GM12878 (cell line): ENCODE data around the gene ENOPH1.

ENCODE experiments used
- CEBPB ChIP-seq, 2 experiments: fragments of 150-350 bp in 1 of 2; IDR thresholded peaks; 2 replicates each; pipeline ENCODE4 v1.6.1; 2012 to 2014; ENCODE audit warnings: low read depth in 2 of 2, low read length in 2 of 2, borderline replicate concordance in 1 of 2, inconsistent platforms in 1 of 2
- EP300 ChIP-seq, 2 experiments: fragments of 150-350 bp in 1 of 2; IDR thresholded peaks; 2 replicates each; pipeline ENCODE4 v1.6.1; 2011 to 2012; ENCODE audit warnings: low read depth in 2 of 2, low read length in 2 of 2, borderline replicate concordance in 1 of 2, improper control_type of control experiment in 1 of 2, inconsistent platforms in 1 of 2; ENCODE audit not compliant: control insufficient read depth in 1 of 2
- ESRRA ChIP-seq: IDR thresholded peaks from 2 replicates; pipeline ENCODE4 v1.6.1; 2012; ENCODE audit warnings: mild to moderate bottlenecking, low read length, improper control_type of control experiment
- EZH2 ChIP-seq: IDR thresholded peaks from 2 replicates; pipeline ENCODE4 v1.6.1; 2012; ENCODE audit warnings: low read depth, mild to moderate bottlenecking, control low read depth, inconsistent platforms, low read length, borderline replicate concordance; ENCODE audit not compliant: control insufficient read depth
- GABPA ChIP-seq: IDR thresholded peaks from 2 replicates; pipeline ENCODE4 v1.6.1; 2014; ENCODE audit warnings: antibody characterized with exemption, low read depth, mild to moderate bottlenecking, inconsistent platforms
- JUND ChIP-seq: IDR thresholded peaks from 2 replicates; pipeline ENCODE4 v1.6.1; 2012; ENCODE audit warnings: low read depth, mild to moderate bottlenecking, low read length, improper control_type of control experiment, moderate library complexity
- POLR2AphosphoS5 ChIP-seq: IDR thresholded peaks from 2 replicates; pipeline ENCODE4 v1.6.1; 2011; ENCODE audit warnings: mild to moderate bottlenecking, low read length, inconsistent platforms
- SIN3A ChIP-seq: IDR thresholded peaks from 2 replicates; pipeline ENCODE4 v1.6.1; 2012; ENCODE audit warnings: low read depth, low read length, improper control_type of control experiment
- TCF7 ChIP-seq: IDR thresholded peaks from 2 replicates; pipeline ENCODE4 v1.6.1; 2014; ENCODE audit warnings: antibody characterized with exemption, borderline replicate concordance
- TF ChIP-seq, protein P1 (sequence below), 3 experiments: IDR thresholded peaks in 2 of 3; conservative IDR thresholded peaks in 1 of 3; 2 replicates each; pipeline ENCODE4 v1.5.1; 2011; ENCODE audit warnings: low read depth in 3 of 3, low read length in 3 of 3, mild to moderate bottlenecking in 3 of 3, control low read depth in 2 of 3, moderate library complexity in 2 of 3, inconsistent platforms in 1 of 3, mixed read lengths in 1 of 3; ENCODE audit not compliant: control insufficient read depth in 2 of 3, insufficient read depth in 1 of 3; ENCODE audit errors: extremely low read depth in 1 of 3
- TF ChIP-seq, protein P2 (sequence below): fragments of 450-650 bp; IDR thresholded peaks from 2 replicates; pipeline ENCODE4 v1.6.1; 2016; ENCODE audit warnings: mild to moderate bottlenecking

DNA sequence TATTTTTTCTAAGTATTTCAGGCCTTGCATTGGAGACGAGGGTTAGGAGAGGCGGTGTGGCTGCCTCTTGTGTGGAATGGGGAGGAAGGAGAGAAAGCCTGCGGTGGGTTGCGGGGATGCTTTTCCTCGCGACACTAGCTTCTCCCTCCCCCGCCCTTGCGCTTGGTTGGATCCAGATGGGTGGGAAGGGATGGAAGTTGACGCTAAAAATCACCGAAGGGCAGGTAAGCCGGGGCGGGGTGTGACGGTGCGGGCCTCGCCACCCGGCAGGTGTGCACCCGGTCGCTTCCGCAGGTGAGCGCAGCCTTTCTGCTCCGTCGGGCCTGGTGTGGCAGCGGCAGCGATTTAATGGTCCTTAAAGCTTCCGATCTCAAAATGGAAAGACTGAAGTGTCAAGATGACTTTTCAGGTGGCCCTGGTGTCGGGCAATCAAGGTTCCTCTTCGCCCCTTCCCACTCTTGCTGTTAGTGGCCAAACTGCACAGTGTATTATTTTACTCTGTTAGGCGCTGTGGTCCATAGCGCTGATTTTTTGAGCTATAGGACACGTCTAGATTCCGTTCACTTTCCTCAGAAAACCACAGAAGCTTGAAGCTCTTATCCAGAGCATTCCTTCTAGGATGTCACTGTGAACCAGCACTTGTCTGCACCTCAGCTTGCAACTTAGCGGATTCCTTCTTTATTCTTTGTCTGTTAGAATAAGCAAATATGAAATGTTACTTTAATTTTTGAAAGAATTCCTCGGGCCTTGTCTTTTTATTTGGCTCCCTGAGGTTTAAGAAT lies 765 bp downstream of the ENOPH1 start:
- no peak for TF ChIP-seq EP300 (IDR thresholded peaks at IDR 0.05; ENCODE audit: borderline replicate concordance in 1 of 2, control insufficient read depth in 1 of 2, low read depth in 2 of 2, low read length in 2 of 2)
- TF ChIP-seq, protein P1, sequence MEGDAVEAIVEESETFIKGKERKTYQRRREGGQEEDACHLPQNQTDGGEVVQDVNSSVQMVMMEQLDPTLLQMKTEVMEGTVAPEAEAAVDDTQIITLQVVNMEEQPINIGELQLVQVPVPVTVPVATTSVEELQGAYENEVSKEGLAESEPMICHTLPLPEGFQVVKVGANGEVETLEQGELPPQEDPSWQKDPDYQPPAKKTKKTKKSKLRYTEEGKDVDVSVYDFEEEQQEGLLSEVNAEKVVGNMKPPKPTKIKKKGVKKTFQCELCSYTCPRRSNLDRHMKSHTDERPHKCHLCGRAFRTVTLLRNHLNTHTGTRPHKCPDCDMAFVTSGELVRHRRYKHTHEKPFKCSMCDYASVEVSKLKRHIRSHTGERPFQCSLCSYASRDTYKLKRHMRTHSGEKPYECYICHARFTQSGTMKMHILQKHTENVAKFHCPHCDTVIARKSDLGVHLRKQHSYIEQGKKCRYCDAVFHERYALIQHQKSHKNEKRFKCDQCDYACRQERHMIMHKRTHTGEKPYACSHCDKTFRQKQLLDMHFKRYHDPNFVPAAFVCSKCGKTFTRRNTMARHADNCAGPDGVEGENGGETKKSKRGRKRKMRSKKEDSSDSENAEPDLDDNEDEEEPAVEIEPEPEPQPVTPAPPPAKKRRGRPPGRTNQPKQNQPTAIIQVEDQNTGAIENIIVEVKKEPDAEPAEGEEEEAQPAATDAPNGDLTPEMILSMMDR (IDR thresholded peaks at IDR 0.05 in 2 of 3, conservative IDR thresholded peaks at IDR 0.05 in 1 of 3; ENCODE audit: control insufficient read depth in 2 of 3, extremely low read depth in 1 of 3, insufficient read depth in 1 of 3, low read depth in 3 of 3, low read length in 3 of 3) = no peak
- no peak; the same call in 1 of the 2 replicates for TF ChIP-seq POLR2AphosphoS5
- TF ChIP-seq TCF7 = no peak
- TF ChIP-seq CEBPB (IDR thresholded peaks at IDR 0.05; ENCODE audit: borderline replicate concordance in 1 of 2, low read depth in 2 of 2, low read length in 2 of 2) = no peak
- no peak for TF ChIP-seq EZH2
- TF ChIP-seq ESRRA = no peak
- peak; percentile 8; the same call in 1 of the 2 replicates for TF ChIP-seq GABPA
- TF ChIP-seq JUND = no peak
- no peak for TF ChIP-seq SIN3A
- TF ChIP-seq, protein P2, sequence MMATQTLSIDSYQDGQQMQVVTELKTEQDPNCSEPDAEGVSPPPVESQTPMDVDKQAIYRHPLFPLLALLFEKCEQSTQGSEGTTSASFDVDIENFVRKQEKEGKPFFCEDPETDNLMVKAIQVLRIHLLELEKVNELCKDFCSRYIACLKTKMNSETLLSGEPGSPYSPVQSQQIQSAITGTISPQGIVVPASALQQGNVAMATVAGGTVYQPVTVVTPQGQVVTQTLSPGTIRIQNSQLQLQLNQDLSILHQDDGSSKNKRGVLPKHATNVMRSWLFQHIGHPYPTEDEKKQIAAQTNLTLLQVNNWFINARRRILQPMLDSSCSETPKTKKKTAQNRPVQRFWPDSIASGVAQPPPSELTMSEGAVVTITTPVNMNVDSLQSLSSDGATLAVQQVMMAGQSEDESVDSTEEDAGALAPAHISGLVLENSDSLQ = no peak
